OCI-LY3 (cell line): Measurements from ENCODE around the gene CAAP1.
A peak's percentile ranks its signal among the peaks of the same experiment; 100 is the strongest.

ENCODE experiments used
- H2AFZ ChIP-seq: fragments of 200-600, 300-600 bp; shearing (Covaris generic); 2 replicates; pipeline ENCODE4 v1.6.0; 2014; ENCODE audit warnings: antibody characterized with exemption, low read depth, low read length
- H3K27ac ChIP-seq: fragments of 200-600, 300-600 bp; sonication (generic); 2 replicates; pipeline ENCODE4 v1.5.1; 2014; ENCODE audit warnings: mild to moderate bottlenecking, low read length, moderate library complexity, mixed read lengths
- H3K27me3 ChIP-seq: fragments of 200-600, 300-600 bp; sonication (generic); 2 replicates; pipeline ENCODE4 v1.6.1; 2014; ENCODE audit warnings: low read depth, low read length, mixed read lengths
- H3K36me3 ChIP-seq: fragments of 200-600, 300-600 bp; sonication (generic); replicated peaks from 2 replicates; pipeline ENCODE3; 2014; ENCODE audit warnings: low read depth, low read length, mixed read lengths
- H3K4me1 ChIP-seq: fragments of 300-600, 200-600 bp; sonication (generic); 2 replicates; pipeline ENCODE4 v1.6.1; 2014; ENCODE audit warnings: low read length, mixed read lengths
- H3K4me2 ChIP-seq: fragments of 200-600, 300-600 bp; sonication (generic); 2 replicates; pipeline ENCODE4 v1.6.1; 2014; ENCODE audit warnings: low read length, mixed read lengths
- H3K4me3 ChIP-seq: fragments of 300-600, 200-600 bp; sonication (generic); 2 replicates; pipeline ENCODE4 v1.5.1; 2014; ENCODE audit warnings: antibody characterized with exemption, mild to moderate bottlenecking, low read length, moderate library complexity
- H3K79me2 ChIP-seq: fragments of 300-600, 200-600 bp; shearing (Covaris generic); 2 replicates; pipeline ENCODE4 v1.6.1; 2014; ENCODE audit warnings: mild to moderate bottlenecking, low read length, mixed read lengths
- H3K9ac ChIP-seq: fragments of 300-600, 200-600 bp; shearing (Covaris generic); 2 replicates; pipeline ENCODE4 v1.6.0; 2014; ENCODE audit warnings: mild to moderate bottlenecking, low read length, moderate library complexity
- H3K9me3 ChIP-seq: fragments of 200-600, 300-600 bp; shearing (Covaris generic); 2 replicates; pipeline ENCODE4 v1.6.1; 2014; ENCODE audit warnings: low read length, mixed read lengths; ENCODE audit not compliant: insufficient read depth
- H4K20me1 ChIP-seq: fragments of 200-600, 300-600 bp; sonication (generic); 2 replicates; pipeline ENCODE4 v1.6.1; 2016; ENCODE audit warnings: low read length, mixed read lengths; ENCODE audit not compliant: insufficient read depth
- EZH2phosphoT487 ChIP-seq: fragments of 200-600 bp; shearing (Covaris generic); IDR thresholded peaks from 2 replicates; pipeline ENCODE4 v1.6.1; 2018; ENCODE audit warnings: antibody characterized with exemption, mixed run types, low read depth
- TF ChIP-seq, protein P1 (sequence below): fragments of 200-600, 300-600 bp; sonication (generic); IDR thresholded peaks from 2 replicates; pipeline ENCODE4 v1.5.1; 2014; ENCODE audit warnings: antibody characterized with exemption, low read length, low read depth

CAAP1 gene, protein sequence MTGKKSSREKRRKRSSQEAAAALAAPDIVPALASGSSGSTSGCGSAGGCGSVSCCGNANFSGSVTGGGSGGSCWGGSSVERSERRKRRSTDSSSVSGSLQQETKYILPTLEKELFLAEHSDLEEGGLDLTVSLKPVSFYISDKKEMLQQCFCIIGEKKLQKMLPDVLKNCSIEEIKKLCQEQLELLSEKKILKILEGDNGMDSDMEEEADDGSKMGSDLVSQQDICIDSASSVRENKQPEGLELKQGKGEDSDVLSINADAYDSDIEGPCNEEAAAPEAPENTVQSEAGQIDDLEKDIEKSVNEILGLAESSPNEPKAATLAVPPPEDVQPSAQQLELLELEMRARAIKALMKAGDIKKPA

DNA sequence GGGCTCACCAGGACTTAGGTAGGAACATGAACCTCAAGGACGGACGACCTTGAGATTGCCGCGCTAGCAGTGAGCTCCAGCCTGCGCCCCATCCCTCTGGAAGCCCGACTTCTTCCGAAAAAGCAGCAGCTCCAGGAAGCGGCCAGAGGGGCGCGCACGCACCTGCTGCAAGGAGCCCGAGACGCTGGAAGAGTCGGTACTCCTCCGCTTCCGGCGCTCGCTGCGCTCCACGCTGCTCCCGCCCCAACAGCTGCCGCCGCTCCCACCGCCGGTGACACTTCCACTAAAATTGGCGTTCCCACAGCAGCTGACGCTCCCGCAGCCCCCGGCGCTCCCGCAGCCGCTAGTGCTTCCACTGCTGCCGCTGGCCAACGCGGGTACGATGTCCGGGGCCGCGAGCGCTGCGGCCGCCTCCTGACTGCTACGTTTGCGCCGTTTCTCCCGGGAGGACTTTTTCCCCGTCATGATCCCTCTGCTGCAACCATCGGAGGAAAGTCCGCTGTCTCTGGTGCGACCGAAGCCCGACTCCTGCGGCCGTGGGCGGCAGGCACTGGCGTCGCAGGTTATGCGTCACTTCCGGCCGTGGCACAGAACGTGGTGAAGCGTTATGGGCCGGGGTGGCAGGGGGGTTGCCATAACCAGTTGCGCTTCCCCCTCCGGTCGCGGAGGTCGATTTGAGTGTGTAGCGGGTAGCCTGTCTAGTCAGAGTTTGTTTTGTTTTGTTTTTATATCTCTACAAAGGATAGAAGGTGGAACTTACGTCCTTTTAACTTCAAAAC is at the start of gene CAAP1:
Gene CAAP1, minus strand, starts transcription at position 552 of the 779 bp plus-strand sequence. Its CDS starts 87 bp downstream, at position 465.
- Histone ChIP-seq H3K4me1 (peaks cover 8% of the 10 kb centered on the region), H3K27ac (peak within 1 kb of the TSS; percentile 91), H3K4me2 (peak within 1 kb of the TSS; percentile 88), H3K36me3 (no peaks in the 10 kb centered on the region), H3K9me3 (no peaks in the 10 kb centered on the region), H3K27me3 (no peaks in the 10 kb centered on the region), H3K79me2 (peaks cover 51% of the 10 kb centered on the region), H4K20me1 (peaks cover 12% of the 10 kb centered on the region), H3K4me3 (peak within 1 kb of the TSS; percentile 91), H3K9ac (peak within 1 kb of the TSS; percentile 95), H2AFZ (peak within 1 kb of the TSS; percentile 82)
- TF ChIP-seq, protein P1, sequence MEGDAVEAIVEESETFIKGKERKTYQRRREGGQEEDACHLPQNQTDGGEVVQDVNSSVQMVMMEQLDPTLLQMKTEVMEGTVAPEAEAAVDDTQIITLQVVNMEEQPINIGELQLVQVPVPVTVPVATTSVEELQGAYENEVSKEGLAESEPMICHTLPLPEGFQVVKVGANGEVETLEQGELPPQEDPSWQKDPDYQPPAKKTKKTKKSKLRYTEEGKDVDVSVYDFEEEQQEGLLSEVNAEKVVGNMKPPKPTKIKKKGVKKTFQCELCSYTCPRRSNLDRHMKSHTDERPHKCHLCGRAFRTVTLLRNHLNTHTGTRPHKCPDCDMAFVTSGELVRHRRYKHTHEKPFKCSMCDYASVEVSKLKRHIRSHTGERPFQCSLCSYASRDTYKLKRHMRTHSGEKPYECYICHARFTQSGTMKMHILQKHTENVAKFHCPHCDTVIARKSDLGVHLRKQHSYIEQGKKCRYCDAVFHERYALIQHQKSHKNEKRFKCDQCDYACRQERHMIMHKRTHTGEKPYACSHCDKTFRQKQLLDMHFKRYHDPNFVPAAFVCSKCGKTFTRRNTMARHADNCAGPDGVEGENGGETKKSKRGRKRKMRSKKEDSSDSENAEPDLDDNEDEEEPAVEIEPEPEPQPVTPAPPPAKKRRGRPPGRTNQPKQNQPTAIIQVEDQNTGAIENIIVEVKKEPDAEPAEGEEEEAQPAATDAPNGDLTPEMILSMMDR = peak; percentile 27; the same call in 1 of the 2 replicates
- TF ChIP-seq EZH2phosphoT487 = no peak

DNA sequence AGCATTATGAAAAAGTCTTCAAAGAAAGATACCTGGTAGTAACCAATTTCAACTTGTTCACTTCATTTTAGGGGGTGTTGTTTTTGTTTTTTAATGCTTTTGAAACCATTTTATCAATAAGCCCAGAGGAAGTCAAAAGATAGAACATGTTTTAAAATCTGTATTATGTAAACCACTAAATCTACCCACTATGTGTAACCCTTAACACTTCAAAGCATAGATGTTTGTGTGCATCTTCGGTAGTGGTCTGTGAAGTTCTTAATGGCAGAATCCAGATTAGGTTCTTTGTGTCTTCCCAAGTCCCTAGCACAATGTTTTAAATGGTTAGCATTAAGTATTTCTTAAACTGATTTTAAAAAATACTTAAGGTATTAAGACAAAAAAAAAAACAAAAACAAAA is 48.2 kb upstream of the CAAP1 start:
- H3K9ac ChIP-seq = no peak overlapping the region
- peaks cover 9% of the 10 kb centered on the region for H3K4me1 ChIP-seq
- TF ChIP-seq, protein P1 = no peak
- no peak for TF ChIP-seq EZH2phosphoT487
- H3K4me2 ChIP-seq = no peak overlapping the region
- no peak overlapping the region for H2AFZ ChIP-seq
- H3K36me3 ChIP-seq = peaks cover 7% of the 10 kb centered on the region
- H3K79me2 ChIP-seq = peaks cover 100% of the 10 kb centered on the region
- H3K27ac ChIP-seq = no peak overlapping the region
- H3K9me3 ChIP-seq = no peaks in the 10 kb centered on the region
- no peaks in the 10 kb centered on the region for H3K27me3 ChIP-seq
- H4K20me1 ChIP-seq = peaks cover 23% of the 10 kb centered on the region; the same call in 1 of the 2 replicates
- no peak overlapping the region for H3K4me3 ChIP-seq

DNA sequence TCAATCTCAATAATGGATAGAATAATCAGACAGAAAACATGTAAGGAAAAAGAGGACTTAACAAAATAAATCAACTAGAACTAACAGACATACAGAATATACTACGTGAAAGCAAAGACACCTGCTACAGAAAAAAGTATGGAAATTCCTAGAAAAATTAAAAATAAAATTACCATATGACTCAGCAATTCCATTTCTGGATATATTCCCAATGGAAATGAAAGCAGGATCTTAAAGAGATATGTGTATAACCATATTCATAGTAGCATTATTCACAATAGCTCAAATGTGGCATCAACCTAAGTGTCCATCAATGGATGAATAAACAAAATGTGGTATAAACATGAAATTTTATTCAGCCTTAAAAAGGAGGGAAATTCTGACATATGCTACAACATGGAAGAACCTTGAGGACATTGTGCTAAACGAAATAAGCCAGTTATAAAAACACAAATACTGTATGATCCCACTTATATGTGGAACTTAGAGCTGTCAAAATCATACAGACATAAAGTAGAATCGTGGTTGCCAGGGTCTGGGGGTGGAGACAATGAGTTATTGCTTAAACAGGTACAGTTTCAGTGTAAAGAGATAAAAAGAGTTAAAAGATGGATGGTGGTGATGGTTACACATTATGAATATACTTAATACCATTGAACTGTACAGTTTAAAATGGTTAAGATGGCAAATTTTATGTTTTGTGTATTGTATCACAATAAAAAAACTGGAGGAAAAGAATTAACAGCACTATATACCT is 47.5 kb upstream of the CAAP1 start:
- Histone ChIP-seq H3K9ac (no peak overlapping the region), H2AFZ (no peak overlapping the region), H3K4me3 (no peak overlapping the region), H3K36me3 (peaks cover 7% of the 10 kb centered on the region), H3K4me2 (no peak overlapping the region), H3K79me2 (peaks cover 100% of the 10 kb centered on the region), H4K20me1 (peaks cover 23% of the 10 kb centered on the region; the same call in 1 of the 2 replicates), H3K4me1 (peaks cover 2% of the 10 kb centered on the region; the same call in 1 of the 2 replicates), H3K27me3 (no peaks in the 10 kb centered on the region), H3K9me3 (no peaks in the 10 kb centered on the region), H3K27ac (no peak overlapping the region)
- no peak for TF ChIP-seq EZH2phosphoT487
- TF ChIP-seq, protein P1 = no peak
